Activated CD4-positive, alpha-beta memory T cell treated with anti-CD3 and anti-CD28 coated beads for 36 hours (primary cell): ENCODE measurements around the gene G0S2. TPM values are rescaled to one million over a fixed set of nuclear protein-coding genes. Genes with fewer than 3 reads are reported as not detected.

ENCODE experiments used
- CTCF ChIA-PET: fragments of 350-600 bp; sonication (Branson Sonifier 250); formaldehyde crosslinking; loops from one replicate; lab custom pipeline; 2021; ENCODE audit warnings: antibody characterized with exemption, inconsistent platforms; lab: Charles Lee
- POLR2A ChIA-PET: fragments of 350-600 bp; sonication (Branson Sonifier 250); formaldehyde crosslinking; loops from one replicate; lab custom pipeline; 2021; ENCODE audit warnings: antibody characterized with exemption; lab: Charles Lee
- DNase-seq: peaks from one replicate; pipeline ENCODE4 v3.0.0-alpha.2; 2020
- H3K27ac Mint-ChIP-seq: one replicate; pipeline ENCODE4 v1.8.0; 2021; ENCODE audit warnings: mixed read lengths
- H3K27me3 Mint-ChIP-seq: one replicate; pipeline ENCODE4 v1.8.0; 2021; ENCODE audit warnings: mixed read lengths
- H3K36me3 Mint-ChIP-seq: one replicate; pipeline ENCODE4 v1.8.0; 2021; ENCODE audit warnings: mixed read lengths
- H3K4me1 Mint-ChIP-seq: one replicate; pipeline ENCODE4 v1.8.0; 2021; ENCODE audit warnings: low read depth, mixed read lengths
- H3K4me3 Mint-ChIP-seq: one replicate; pipeline ENCODE4 v1.8.0; 2021; ENCODE audit warnings: mild to moderate bottlenecking, mixed read lengths
- H3K9me3 Mint-ChIP-seq: one replicate; pipeline ENCODE4 v1.8.0; 2021; ENCODE audit warnings: mixed read lengths
- intact Hi-C: fragments of 100-400 bp; cut with micrococcal nuclease; formaldehyde crosslinking; loops from one replicate; pipeline ENCODE4 v1.15.1; 2023
- total RNA-seq, 2 experiments: library from RNA; stranded (reverse); gene quantifications; one replicate each; pipeline ENCODE4 v1.2.3, GENCODE V29; 2021

The G0S2 gene
- total RNA-seq, 2 experiments from 2014 or later, result 92.7 to 93.1 TPM

DNA sequence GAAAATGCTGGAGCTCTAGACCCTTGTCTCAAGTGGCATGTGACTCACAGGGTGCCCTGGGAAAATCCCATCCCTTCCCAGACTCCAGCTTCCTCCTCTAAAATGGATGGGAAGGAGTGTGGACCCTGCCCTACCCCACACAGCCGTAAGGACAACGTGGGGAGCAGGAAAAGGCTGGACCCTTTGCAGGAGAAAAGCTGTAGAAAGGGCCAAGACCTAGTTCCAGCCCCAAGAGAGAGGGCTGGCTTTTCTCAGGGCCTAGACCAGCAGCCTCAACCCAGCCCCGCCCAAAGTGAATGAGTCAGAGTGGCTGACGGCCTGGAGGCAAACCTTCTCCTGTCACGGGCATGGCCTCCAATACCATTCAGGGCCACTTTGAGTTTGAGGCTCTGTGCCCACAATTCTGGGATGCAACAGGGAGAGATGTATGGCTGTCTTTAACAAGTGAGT is 24.0 kb upstream of the G0S2 start:
- intact Hi-C loops, result loop anchor here (1.0 to 2.0 kb wide), 6 partner anchors 9 to 117 kb away; no protein-coding TSS in a partner anchor
- ChIA-PET POLR2A (interaction anchor here (0.5 kb wide), 2 partner anchors 24 to 70 kb away, joined by 3 to 4 read pairs; partner anchors contain the start of gene G0S2), CTCF (interaction anchor here (0.8 to 2.8 kb wide), 2 partner anchors 32 to 42 kb away, joined by 3 to 8 read pairs; no protein-coding TSS in a partner anchor)
- Mint-ChIP-seq H3K27me3 (no peaks in the 10 kb centered on the region), H3K4me1 (peaks cover 57% of the 10 kb centered on the region), H3K27ac (peak overlapping the region; percentile 59), H3K36me3 (no peaks in the 10 kb centered on the region), H3K4me3 (no peak overlapping the region), H3K9me3 (no peaks in the 10 kb centered on the region)
- peak; percentile 90 for DNase-seq

DNA sequence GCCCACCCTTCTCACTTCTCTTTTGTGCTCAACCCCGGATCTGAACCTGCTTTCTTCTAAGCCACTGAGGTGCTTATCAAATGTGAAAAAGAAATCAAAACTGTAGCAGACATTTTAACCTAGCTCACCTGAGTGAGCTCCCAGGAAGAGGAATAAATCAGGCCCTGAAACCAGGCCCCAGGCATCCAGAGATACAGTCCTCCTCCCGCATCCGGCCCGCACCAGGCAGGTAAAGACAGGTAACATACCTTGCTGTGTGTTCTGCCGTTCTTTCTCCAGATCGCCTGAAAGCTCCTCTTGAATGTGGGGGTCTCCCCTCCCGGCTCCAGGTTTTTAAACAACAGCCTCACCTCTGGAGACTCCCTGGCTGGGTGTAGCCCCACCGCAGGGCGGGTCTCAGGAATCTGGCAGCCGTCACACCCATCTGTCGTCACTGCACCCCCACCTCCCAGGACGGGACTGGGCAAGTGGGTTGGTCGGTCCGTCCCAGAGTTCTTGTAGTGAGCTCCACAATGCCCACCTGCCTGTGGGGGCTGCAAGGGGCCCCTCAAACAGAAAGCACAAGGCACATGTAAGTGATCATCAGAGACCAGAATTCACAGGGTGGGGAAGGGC is 23.0 kb upstream of the G0S2 start, which contains the start of gene LAMB3:
TSS of gene LAMB3 (minus strand) at position 305 of the 615 bp plus-strand sequence. CDS start 1,481 bp downstream, outside the sequence.
- ChIA-PET CTCF (interaction anchor here (0.8 to 2.8 kb wide), 7 partner anchors 24 to 171 kb away, joined by 3 to 13 read pairs (median 6); partner anchors contain the start of gene G0S2), POLR2A (interaction anchor here (0.9 to 1.5 kb wide), 4 partner anchors 21 to 116 kb away, joined by 3 to 6 read pairs (median 5); no protein-coding TSS in a partner anchor)
- H3K4me3 Mint-ChIP-seq, result no peak within 1 kb of the TSS
- no peaks in the 10 kb centered on the region for H3K9me3 Mint-ChIP-seq
- no peak for DNase-seq
- H3K36me3 Mint-ChIP-seq, result no peaks in the 10 kb centered on the region
- H3K4me1 Mint-ChIP-seq, result peaks cover 57% of the 10 kb centered on the region
- H3K27ac Mint-ChIP-seq, result peak within 1 kb of the TSS; percentile 59
- intact Hi-C loops, result no loop called here
- H3K27me3 Mint-ChIP-seq, result no peaks in the 10 kb centered on the region

DNA sequence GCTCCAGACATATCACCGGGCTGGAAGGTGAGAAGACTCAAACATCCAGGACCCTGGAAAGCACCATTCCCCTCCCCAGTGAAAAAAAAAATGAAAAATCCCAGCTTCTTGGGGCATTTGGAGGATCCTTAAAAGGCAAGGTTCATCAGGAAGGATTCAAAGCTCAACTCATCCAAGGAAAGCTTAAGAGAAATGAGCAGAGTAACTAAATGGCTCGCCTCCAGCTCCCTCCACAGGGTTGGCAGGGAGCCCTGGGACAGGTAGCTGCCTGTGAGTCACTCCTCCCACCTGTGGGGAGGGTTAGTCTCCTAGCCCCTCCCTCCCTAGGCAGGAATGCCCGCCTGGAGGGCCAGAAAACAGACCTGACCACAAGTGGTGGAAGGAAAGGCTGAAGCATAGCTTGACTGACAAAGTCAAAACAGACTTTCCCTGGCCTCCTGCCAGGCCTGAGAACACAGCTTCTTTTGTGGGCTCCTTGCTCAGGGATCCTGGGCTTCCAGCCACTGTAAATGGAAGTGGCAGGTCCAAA is 22.3 kb upstream of the G0S2 start:
- no peaks in the 10 kb centered on the region for H3K27me3 Mint-ChIP-seq
- no peaks in the 10 kb centered on the region for H3K9me3 Mint-ChIP-seq
- H3K36me3 Mint-ChIP-seq, result no peaks in the 10 kb centered on the region
- ChIA-PET POLR2A (interaction anchor here (0.9 to 1.5 kb wide), 5 partner anchors 13 to 116 kb away, joined by 3 to 6 read pairs (median 5); no protein-coding TSS in a partner anchor), CTCF (interaction anchor here (0.7 to 2.8 kb wide), 9 partner anchors 23 to 95 kb away, joined by 3 to 13 read pairs (median 6); partner anchors contain the start of gene G0S2)
- peaks cover 60% of the 10 kb centered on the region for H3K4me1 Mint-ChIP-seq
- H3K4me3 Mint-ChIP-seq, result no peak overlapping the region
- intact Hi-C loops, result no loop called here
- peak; percentile 85 for DNase-seq
- no peak overlapping the region for H3K27ac Mint-ChIP-seq

DNA sequence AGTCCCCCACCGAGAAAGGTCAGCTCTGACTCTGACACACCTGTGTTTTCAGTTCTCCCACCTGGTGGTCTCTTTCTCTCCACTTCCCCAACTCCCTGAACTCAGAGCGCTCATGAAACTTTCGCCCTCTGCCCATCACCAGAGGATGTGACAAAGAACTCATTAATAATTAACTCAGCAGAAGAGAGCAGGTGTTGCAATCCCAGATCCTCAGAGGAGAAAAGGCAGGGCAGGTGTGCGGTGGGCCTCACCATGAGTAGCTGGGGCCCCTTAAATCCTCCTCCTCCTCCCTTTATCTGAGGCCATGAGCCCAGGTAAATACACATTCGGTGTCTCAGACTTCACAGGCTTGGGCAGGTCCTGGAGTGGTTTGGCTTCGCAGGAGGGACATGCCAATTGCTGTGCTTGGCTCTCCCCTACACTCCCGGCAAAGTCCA is 21.3 kb upstream of the G0S2 start:
- CTCF ChIA-PET, result interaction anchor here (0.7 to 2.8 kb wide), 6 partner anchors 27 to 809 kb away, joined by 3 to 13 read pairs (median 5); no protein-coding TSS in a partner anchor
- no peak overlapping the region for H3K4me3 Mint-ChIP-seq
- intact Hi-C loops, result no loop called here
- peaks cover 57% of the 10 kb centered on the region for H3K4me1 Mint-ChIP-seq
- H3K27me3 Mint-ChIP-seq, result no peaks in the 10 kb centered on the region
- no peak overlapping the region for H3K27ac Mint-ChIP-seq
- no peaks in the 10 kb centered on the region for H3K9me3 Mint-ChIP-seq
- DNase-seq, result no peak
- H3K36me3 Mint-ChIP-seq, result no peaks in the 10 kb centered on the region
- POLR2A ChIA-PET, result interaction anchor here (1.4 kb wide), 1 partner anchor 12 kb away, joined by 3 read pairs; no protein-coding TSS in a partner anchor

DNA sequence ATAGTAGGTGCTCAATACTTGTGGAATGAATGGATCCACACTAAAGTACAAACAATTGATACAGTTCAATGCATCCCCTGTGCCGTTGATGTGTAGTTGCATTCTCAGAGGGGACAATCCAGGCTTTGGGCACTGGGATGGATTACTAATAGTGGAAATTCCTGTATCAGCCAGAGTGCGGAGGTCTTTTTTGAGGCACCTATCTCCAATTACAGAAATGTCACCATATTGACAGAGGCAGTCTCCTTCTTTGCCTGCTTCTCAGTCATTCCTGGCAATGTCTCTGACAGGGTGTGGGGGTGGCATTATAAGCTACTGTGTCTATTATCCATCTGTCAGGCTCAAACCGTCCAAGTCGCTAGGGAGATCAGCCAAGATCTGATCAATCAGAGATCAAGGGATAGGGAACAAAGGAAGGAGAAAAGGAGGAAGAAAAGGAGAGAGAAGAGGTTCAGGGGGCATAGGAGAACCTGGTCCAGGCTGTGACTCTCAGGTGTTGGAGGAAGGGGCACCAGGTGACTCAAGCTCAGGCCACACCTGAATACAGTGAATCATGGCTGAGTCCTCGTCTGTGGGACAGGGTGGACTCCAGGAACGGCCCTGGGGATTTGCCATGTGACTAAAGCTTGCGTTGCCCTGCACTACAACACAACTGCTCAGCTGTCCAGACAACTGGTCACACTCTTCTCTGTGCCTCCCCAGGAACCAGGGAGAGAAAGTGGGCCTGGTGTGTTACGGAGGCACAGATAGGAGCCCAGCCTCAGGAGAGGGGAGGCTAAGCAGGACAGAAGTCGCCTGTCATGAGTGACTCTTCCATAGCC is 19.6 kb upstream of the G0S2 start:
- Mint-ChIP-seq H3K4me1 (peaks cover 52% of the 10 kb centered on the region), H3K9me3 (no peaks in the 10 kb centered on the region), H3K36me3 (no peaks in the 10 kb centered on the region), H3K27ac (no peak overlapping the region), H3K27me3 (no peaks in the 10 kb centered on the region), H3K4me3 (no peak overlapping the region)
- intact Hi-C loops, result no loop called here
- no peak for DNase-seq
- ChIA-PET POLR2A (interaction anchor here (0.9 kb wide), 1 partner anchor 19 kb away, joined by 3 read pairs; the partner anchor contains the start of gene G0S2), CTCF (interaction anchor here (1.0 to 1.6 kb wide), 2 partner anchors 14 to 28 kb away, joined by 3 to 4 read pairs; no protein-coding TSS in a partner anchor)

DNA sequence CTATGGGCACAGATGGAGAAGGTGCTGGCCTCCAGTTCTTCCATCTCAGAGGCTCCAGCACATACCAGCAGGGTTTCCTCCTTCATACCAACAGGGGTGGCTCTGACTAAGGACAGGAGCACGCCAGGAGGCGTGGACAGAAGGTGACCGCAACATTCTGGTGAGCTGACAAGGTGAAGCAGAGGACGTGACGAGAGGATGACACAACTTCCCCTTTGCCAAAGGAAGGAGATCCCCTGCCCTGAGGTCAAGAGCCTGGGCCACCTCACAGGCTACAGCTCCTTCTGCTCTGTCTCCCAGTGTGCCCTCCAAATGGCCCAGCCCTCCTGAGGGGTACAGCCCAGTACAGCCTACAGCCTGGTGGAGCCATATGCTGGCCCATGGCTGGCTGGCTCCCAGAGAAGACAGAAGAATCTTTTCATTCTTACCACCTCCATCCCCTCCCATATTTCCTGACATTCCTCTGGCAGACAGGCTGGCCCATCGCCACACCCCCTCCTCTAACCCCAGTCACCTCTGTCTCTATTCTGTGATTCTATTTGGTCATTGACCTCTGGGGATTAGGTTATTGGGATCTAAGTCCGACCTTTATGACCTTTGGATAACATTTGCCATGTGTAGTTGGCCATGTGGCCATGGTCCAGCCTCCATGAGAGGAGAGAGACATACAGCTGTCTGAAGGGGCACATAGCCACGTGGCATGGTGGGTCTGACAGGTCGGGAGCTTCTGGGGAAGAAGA is 17.9 kb upstream of the G0S2 start:
- no peaks in the 10 kb centered on the region for H3K36me3 Mint-ChIP-seq
- POLR2A ChIA-PET, result no interaction called here
- H3K9me3 Mint-ChIP-seq, result no peaks in the 10 kb centered on the region
- CTCF ChIA-PET, result interaction anchor here (1.1 kb wide), 1 partner anchor 30 kb away, joined by 3 read pairs; no protein-coding TSS in a partner anchor
- no peak overlapping the region for H3K27ac Mint-ChIP-seq
- intact Hi-C loops, result no loop called here
- H3K4me3 Mint-ChIP-seq, result no peak overlapping the region
- peaks cover 42% of the 10 kb centered on the region for H3K4me1 Mint-ChIP-seq
- H3K27me3 Mint-ChIP-seq, result no peaks in the 10 kb centered on the region
- DNase-seq, result peak; percentile 35

DNA sequence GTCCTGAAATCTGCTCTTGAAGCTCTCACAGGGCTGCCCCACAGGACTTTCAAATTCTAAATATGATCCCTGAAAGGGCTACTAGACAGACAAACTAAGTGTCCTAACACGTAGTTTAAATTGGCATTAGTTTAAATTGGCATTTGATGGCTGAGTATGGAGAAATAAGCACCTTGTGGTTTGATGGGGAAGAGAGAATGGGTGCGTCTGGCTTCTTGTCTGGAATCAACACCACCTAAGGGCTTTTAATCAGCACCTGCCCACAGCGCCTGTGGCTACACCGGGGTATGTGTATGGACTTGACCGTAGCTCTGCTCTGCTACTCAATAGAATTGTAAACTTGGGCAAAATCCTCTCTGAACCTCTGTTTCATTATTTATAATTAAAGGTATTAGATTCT is 17.3 kb upstream of the G0S2 start:
- H3K36me3 Mint-ChIP-seq, result no peaks in the 10 kb centered on the region
- H3K4me1 Mint-ChIP-seq, result peaks cover 37% of the 10 kb centered on the region
- no peak overlapping the region for H3K4me3 Mint-ChIP-seq
- H3K9me3 Mint-ChIP-seq, result no peaks in the 10 kb centered on the region
- ChIA-PET POLR2A (interaction anchor here (1.3 kb wide), 1 partner anchor 15 kb away, joined by 4 read pairs; no protein-coding TSS in a partner anchor), CTCF (interaction anchor here (1.1 kb wide), 1 partner anchor 31 kb away, joined by 3 read pairs; no protein-coding TSS in a partner anchor)
- intact Hi-C loops, result no loop called here
- no peak for DNase-seq
- H3K27ac Mint-ChIP-seq, result no peak overlapping the region
- no peaks in the 10 kb centered on the region for H3K27me3 Mint-ChIP-seq

DNA sequence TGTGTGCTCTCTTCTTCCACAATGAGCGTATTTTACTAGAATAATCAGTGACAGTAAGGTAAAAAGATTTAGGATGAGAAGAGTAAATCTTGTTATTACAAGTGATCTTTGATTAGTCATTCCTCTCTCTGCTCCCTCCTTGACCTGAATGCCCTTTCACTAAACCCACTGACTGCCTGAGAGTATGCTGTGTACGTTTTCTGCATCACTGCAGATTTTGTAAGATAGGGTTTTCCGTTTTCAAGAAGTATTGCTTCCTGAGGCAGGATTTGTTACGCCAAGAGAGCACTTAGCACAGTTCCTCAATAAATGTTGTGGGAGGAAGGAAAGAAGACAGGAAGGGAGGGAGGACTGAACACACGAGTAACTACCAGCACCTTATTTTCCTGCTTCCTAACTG is 15.3 kb upstream of the G0S2 start:
- Mint-ChIP-seq H3K27ac (no peak overlapping the region), H3K27me3 (no peaks in the 10 kb centered on the region), H3K36me3 (peaks cover 2% of the 10 kb centered on the region), H3K9me3 (no peaks in the 10 kb centered on the region), H3K4me1 (peaks cover 23% of the 10 kb centered on the region), H3K4me3 (no peak overlapping the region)
- ChIA-PET CTCF (interaction anchor here (1.4 to 1.5 kb wide), 2 partner anchors 12 to 89 kb away, joined by 3 to 4 read pairs; no protein-coding TSS in a partner anchor), POLR2A (no interaction called here)
- intact Hi-C loops, result loop anchor here (1.0 kb wide), 1 partner anchor 9 kb away; no protein-coding TSS in a partner anchor
- DNase-seq, result no peak

DNA sequence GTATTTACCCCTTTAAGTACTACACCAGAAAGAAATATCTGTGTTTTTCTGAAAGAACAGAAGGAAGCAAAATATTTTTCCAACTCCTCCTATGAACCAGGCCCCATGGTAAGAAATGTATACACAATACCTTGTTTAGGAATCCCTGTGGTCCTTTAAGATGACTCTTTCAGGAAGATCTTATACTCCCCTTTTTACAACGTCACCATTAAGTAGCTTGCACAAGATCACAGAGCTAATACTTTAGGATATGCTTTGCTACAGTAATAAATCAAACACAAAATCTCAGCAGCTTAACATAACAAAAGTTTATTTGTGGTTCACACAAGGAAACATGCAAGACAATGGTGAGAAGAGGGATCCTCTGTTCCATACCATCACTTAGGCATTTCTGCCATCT is 14.1 kb upstream of the G0S2 start:
- no peak overlapping the region for H3K4me3 Mint-ChIP-seq
- no peaks in the 10 kb centered on the region for H3K27me3 Mint-ChIP-seq
- H3K36me3 Mint-ChIP-seq, result peaks cover 2% of the 10 kb centered on the region
- DNase-seq, result no peak
- POLR2A ChIA-PET, result no interaction called here
- H3K9me3 Mint-ChIP-seq, result no peaks in the 10 kb centered on the region
- intact Hi-C loops, result no loop called here
- CTCF ChIA-PET, result interaction anchor here (1.5 kb wide), 1 partner anchor 88 kb away, joined by 4 read pairs; no protein-coding TSS in a partner anchor
- H3K27ac Mint-ChIP-seq, result no peak overlapping the region
- H3K4me1 Mint-ChIP-seq, result peaks cover 23% of the 10 kb centered on the region

DNA sequence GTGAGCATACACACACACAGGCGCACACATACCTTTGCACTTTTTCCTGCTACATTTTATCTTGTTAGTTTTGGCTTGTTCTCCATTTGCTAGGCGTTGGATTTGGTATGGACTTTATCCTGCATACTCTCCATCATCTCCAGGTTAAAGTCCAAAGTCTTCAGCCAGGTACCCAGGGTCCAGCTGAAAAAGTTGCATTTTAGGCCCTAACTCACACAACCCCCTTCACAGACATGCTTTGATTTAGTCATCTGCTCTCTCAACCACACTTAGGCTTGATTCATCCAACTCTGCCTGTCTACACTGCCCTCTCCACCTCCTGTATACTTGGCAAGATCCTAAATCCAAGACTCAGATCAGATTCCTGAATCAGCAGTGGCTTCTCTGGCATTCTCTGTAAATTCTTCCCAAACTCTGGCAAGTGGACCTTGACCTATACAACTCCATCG is 12.3 kb upstream of the G0S2 start:
- CTCF ChIA-PET, result no interaction called here
- intact Hi-C loops, result no loop called here
- Mint-ChIP-seq H3K4me1 (peaks cover 20% of the 10 kb centered on the region), H3K27ac (no peak overlapping the region), H3K27me3 (no peaks in the 10 kb centered on the region), H3K9me3 (no peaks in the 10 kb centered on the region), H3K4me3 (no peak overlapping the region), H3K36me3 (peaks cover 2% of the 10 kb centered on the region)
- POLR2A ChIA-PET, result no interaction called here
- no peak for DNase-seq
